Measurements from ENCODE around the gene CPNE4. TPM values are rescaled to one million over a fixed set of nuclear protein-coding genes. Genes with fewer than 3 reads are reported as not detected.
"Not testable (repeated sequence)": the region's sequence is repeated elsewhere in the genome, so short reads cannot be mapped to it uniquely, and the experiment has no call there.

The CPNE4 gene
- total and polyA plus RNA-seq, 8 donors: 0.15 to 8.9 (median 1.7) TPM

- intact Hi-C loops (cut with DNase I; ENCODE audit: low total_unique reads): no loop called here
- TF ChIP-seq POLR2A (IDR thresholded peaks at IDR 0.05) (no peak), CTCF (IDR thresholded peaks at IDR 0.05) (no peak), POLR2AphosphoS5 (IDR thresholded peaks at IDR 0.05) (no peak), EP300 (IDR thresholded peaks at IDR 0.05) (no peak)
- Histone ChIP-seq H3K27me3 (no peaks in the 10 kb centered on the region), H3K9me3 (peaks cover 0 to 10% (median 0%) of the 10 kb centered on the region in 4 donors), H3K27ac (no peak overlapping the region), H3K4me1 (no peaks in the 10 kb centered on the region), H3K36me3 (no peaks in the 10 kb centered on the region), H3K4me3 (no peak overlapping the region)
- DNase-seq: no peak
- WGBS, 5 donors: 87 to 100% (median 91%) methylated on average over 1 of the region's 1 CpG
Observed at GRCh38 chr3:131896285-131896684, 138.5 kb downstream of the CPNE4 start.

- no peaks in the 10 kb centered on the region for H3K4me1 ChIP-seq
- WGBS, 5 donors: 64 to 82% (median 67%) methylated on average over 3 of the region's 3 CpGs
Observed at GRCh38 chr3:131895766-131896165, 139.0 kb downstream of the CPNE4 start.

GRCh38 chr3:131892331-131892730, 142.5 kb downstream of the CPNE4 start:
- intact Hi-C loops (cut with DNase I; ENCODE audit: low total_unique reads): no loop called here
- Histone ChIP-seq H3K36me3 (no peaks in the 10 kb centered on the region), H3K4me1 (no peaks in the 10 kb centered on the region), H3K27me3 (no peaks in the 10 kb centered on the region), H3K9me3 (peaks cover 0 to 10% (median 0%) of the 10 kb centered on the region in 4 donors), H3K4me3 (no peak overlapping the region), H3K27ac (no peak overlapping the region)
- no peak for TF ChIP-seq EP300 (IDR thresholded peaks at IDR 0.05)
- no peak for TF ChIP-seq CTCF (IDR thresholded peaks at IDR 0.05)
- TF ChIP-seq POLR2A (IDR thresholded peaks at IDR 0.05): no peak
- no peak for TF ChIP-seq POLR2AphosphoS5 (IDR thresholded peaks at IDR 0.05)
- DNase-seq: no peak

More at GRCh38 chr3:131895766-131896165, 139.0 kb downstream of the CPNE4 start:
- intact Hi-C loops (cut with DNase I; ENCODE audit: low total_unique reads): no loop called here
- Histone ChIP-seq H3K27me3 (no peaks in the 10 kb centered on the region), H3K9me3 (peaks cover 0 to 10% (median 0%) of the 10 kb centered on the region in 4 donors), H3K4me3 (no peak overlapping the region), H3K36me3 (no peaks in the 10 kb centered on the region), H3K27ac (no peak overlapping the region)
- TF ChIP-seq POLR2AphosphoS5 (IDR thresholded peaks at IDR 0.05) (no peak), EP300 (IDR thresholded peaks at IDR 0.05) (no peak), CTCF (IDR thresholded peaks at IDR 0.05) (no peak), POLR2A (IDR thresholded peaks at IDR 0.05) (no peak)
- DNase-seq: no peak

GRCh38 chr3:131885871-131886270, 148.9 kb downstream of the CPNE4 start:
- H3K27ac ChIP-seq; H3K27me3 ChIP-seq; H3K4me3 ChIP-seq; DNase-seq; intact Hi-C loops (cut with DNase I; ENCODE audit: low total_unique reads); H3K9me3 ChIP-seq; H3K36me3 ChIP-seq; H3K4me1 ChIP-seq: not testable (repeated sequence)
- 63 to 89% (median 68%) methylated on average over 4 of the region's 4 CpGs for WGBS, 5 donors

- Histone ChIP-seq H3K9me3 (peaks cover 0 to 5% (median 0%) of the 10 kb centered on the region in 4 donors), H3K27me3 (no peaks in the 10 kb centered on the region), H3K4me3 (no peak overlapping the region), H3K36me3 (no peaks in the 10 kb centered on the region), H3K27ac (no peak overlapping the region), H3K4me1 (no peaks in the 10 kb centered on the region)
- intact Hi-C loops (cut with DNase I; ENCODE audit: low total_unique reads): no loop called here
- TF ChIP-seq POLR2AphosphoS5 (IDR thresholded peaks at IDR 0.05): no peak
- no peak for TF ChIP-seq POLR2A (IDR thresholded peaks at IDR 0.05)
- no peak for TF ChIP-seq EP300 (IDR thresholded peaks at IDR 0.05)
- no peak for TF ChIP-seq CTCF (IDR thresholded peaks at IDR 0.05)
- DNase-seq: no peak
- 34 to 80% (median 48%) methylated on average over 2 of the region's 2 CpGs for WGBS, 5 donors
Observed at GRCh38 chr3:131883711-131884407, 151.0 kb downstream of the CPNE4 start.

Measured in stomach (tissue), 9 donors.